ENCODE measurements around the gene LDLRAD3. TPM values are rescaled to one million over a fixed set of nuclear protein-coding genes. Genes with fewer than 3 reads are reported as not detected.
"Not testable (repeated sequence)": the region's sequence is repeated elsewhere in the genome, so short reads cannot be mapped to it uniquely, and the experiment has no call there.

The LDLRAD3 gene
- total RNA-seq, 4 donors from 2014 or later: 19.4 to 49.5 (median 31.0) TPM

DNA sequence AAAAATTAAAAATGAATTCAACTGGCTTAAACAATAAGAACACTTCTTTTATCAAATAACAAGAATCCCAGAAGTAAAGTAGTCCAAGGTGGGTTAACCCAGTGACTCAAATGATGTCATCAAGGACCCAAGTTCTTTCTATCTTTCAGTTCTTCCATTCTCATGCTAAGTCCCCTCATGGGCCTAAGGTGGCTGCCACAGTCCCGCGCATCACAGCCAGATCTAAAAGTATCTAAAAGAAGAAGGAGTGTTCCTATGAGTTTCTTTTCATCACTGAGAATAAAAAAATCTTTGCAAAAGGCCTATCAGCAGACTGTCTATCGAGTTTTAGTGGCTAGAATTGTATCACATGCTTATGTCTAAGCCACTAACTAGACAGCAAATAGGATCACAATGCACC lies 37.2 kb upstream of the LDLRAD3 start:
- no peaks in the 10 kb centered on the region for H3K27me3 ChIP-seq
- 77 to 87% methylated on average over 3 of the region's 3 CpGs for WGBS, 2 donors
- no peak for DNase-seq (ENCODE audit: low spot score in 2 of 2)
- H3K9me3 ChIP-seq: peaks cover 0 to 19% (median 0%) of the 10 kb centered on the region in 4 donors
- peak overlapping the region in 2 of 4 donors; percentile 76 to 83 for H3K27ac ChIP-seq
- peaks cover 0 to 48% (median 12%) of the 10 kb centered on the region in 4 donors for H3K4me1 ChIP-seq
- TF ChIP-seq, protein P1, sequence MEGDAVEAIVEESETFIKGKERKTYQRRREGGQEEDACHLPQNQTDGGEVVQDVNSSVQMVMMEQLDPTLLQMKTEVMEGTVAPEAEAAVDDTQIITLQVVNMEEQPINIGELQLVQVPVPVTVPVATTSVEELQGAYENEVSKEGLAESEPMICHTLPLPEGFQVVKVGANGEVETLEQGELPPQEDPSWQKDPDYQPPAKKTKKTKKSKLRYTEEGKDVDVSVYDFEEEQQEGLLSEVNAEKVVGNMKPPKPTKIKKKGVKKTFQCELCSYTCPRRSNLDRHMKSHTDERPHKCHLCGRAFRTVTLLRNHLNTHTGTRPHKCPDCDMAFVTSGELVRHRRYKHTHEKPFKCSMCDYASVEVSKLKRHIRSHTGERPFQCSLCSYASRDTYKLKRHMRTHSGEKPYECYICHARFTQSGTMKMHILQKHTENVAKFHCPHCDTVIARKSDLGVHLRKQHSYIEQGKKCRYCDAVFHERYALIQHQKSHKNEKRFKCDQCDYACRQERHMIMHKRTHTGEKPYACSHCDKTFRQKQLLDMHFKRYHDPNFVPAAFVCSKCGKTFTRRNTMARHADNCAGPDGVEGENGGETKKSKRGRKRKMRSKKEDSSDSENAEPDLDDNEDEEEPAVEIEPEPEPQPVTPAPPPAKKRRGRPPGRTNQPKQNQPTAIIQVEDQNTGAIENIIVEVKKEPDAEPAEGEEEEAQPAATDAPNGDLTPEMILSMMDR (IDR thresholded peaks at IDR 0.05): no peak
- TF ChIP-seq EP300 (IDR thresholded peaks at IDR 0.05) (no peak), POLR2A (IDR thresholded peaks at IDR 0.05) (no peak)
- no peak overlapping the region for H3K4me3 ChIP-seq
- no peaks in the 10 kb centered on the region for H3K36me3 ChIP-seq

DNA sequence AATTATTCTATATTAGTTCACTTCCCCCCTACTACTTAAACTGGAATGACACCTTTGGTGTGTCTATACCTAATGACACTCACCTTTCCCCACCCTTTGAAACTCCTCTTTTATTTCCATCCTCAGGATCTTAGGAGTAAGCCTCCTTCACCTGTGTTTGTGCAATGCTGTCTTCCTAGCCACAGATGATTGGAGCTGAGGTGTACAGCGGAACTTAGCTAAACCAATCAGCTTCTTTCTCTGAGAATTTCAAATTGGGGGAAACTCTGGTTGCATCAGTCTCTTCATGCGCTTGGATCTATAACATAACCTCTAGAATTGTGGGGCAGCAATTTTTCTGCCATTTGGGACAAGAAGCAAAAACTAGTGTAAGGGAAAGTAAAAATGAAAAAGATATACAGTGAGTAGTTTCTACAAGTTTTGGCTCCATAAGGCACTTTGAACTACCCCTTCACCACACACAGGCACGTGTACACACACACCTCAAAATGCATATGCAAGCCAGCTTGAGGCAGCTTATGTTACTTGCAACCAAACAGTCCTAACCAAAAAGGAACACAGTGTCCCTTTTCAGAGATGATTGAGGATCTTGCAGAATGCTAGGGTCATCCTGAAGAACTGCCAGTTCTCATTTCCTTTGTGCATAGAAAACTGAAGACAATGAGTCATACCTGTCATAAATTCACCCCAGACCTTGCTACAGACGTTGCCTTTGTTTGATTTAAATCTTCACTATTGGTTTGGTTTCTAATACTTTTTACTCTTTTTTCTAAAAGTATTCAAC lies 36.0 kb upstream of the LDLRAD3 start:
- DNase-seq (ENCODE audit: low spot score in 2 of 2): peak in 1 of 2 donors; percentile 70
- Histone ChIP-seq H3K27ac (peak overlapping the region in 2 of 4 donors; percentile 80 to 83), H3K4me3 (no peak overlapping the region), H3K4me1 (peaks cover 0 to 51% (median 12%) of the 10 kb centered on the region in 4 donors), H3K36me3 (no peaks in the 10 kb centered on the region), H3K9me3 (peaks cover 0 to 8% (median 0%) of the 10 kb centered on the region in 4 donors), H3K27me3 (no peaks in the 10 kb centered on the region)
- WGBS, 2 donors: 47 to 53% methylated on average over 4 of the region's 4 CpGs
- no peak for TF ChIP-seq POLR2A (IDR thresholded peaks at IDR 0.05)
- TF ChIP-seq EP300 (IDR thresholded peaks at IDR 0.05): peak; percentile 25 to 93

DNA sequence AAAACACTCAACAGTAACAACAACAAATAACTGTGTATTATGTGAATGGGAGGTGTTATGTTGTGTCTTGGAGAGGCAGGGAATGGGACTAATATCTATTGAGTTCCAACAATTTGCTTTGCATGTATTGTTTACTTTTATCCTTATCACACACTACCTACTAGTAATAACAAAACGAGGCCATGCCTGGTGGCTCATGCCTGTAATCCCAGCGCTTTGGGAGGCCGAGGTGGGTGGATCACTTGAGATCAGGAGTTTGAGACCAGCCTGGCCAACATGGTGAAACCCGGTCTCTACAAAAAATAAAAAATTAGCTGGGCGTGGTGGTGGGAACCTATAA lies 35.5 kb upstream of the LDLRAD3 start:
- not testable (repeated sequence) for H3K27me3 ChIP-seq; H3K9me3 ChIP-seq; H3K36me3 ChIP-seq; DNase-seq (ENCODE audit: low spot score in 2 of 2); H3K4me3 ChIP-seq
- 92 to 93% methylated on average over 5 of the region's 5 CpGs for WGBS, 2 donors
- Histone ChIP-seq H3K27ac (peak overlapping the region in 2 of 4 donors; percentile 80 to 83), H3K4me1 (peaks cover 0 to 51% (median 12%) of the 10 kb centered on the region in 4 donors)

DNA sequence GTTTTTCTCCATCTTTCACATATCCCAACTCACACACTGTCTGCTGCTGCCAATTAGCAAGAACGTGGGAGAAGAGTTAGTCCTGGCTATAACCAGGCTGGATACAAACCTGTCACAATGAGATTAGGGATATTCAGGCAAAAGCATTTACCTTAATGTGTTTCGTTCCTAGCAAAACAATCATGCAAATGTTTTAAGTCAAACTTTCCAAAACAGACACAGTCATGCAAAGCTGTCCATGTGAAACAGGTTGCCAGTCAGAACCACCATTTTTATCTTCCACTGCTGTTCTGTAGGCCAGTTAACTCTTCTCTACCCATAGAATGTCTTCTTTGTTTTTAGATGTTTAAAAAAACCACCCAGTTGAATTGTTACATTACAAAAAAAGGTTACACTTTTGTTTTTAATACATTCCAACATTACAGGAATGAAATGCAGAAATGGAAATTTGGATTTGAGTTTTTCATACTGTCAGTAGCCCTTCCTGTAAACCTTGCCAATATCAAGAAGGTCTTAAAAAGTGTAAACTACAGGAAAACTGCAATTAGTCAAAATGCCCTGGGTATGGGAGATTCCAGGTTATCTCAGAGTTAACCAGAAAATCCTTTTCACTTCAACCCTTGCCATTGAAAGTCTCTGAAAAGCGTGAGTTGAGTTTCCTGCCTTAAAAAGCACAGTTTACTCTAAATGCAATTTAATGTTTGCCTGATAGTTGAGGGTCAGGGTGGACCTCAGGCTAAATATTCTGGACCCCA lies 34.2 kb upstream of the LDLRAD3 start:
- Histone ChIP-seq H3K27me3 (no peaks in the 10 kb centered on the region), H3K36me3 (no peaks in the 10 kb centered on the region), H3K9me3 (no peaks in the 10 kb centered on the region), H3K27ac (peak overlapping the region in 2 of 4 donors; percentile 20 to 83), H3K4me3 (no peak overlapping the region), H3K4me1 (peaks cover 0 to 51% (median 12%) of the 10 kb centered on the region in 4 donors)
- whole genome bisulfite sequencing, 2 donors: 52 to 58% methylated on average over 3 of the region's 3 CpGs
- DNase-seq (ENCODE audit: low spot score in 2 of 2): no peak
- TF ChIP-seq, protein P1 (IDR thresholded peaks at IDR 0.05): no peak
- TF ChIP-seq EP300 (IDR thresholded peaks at IDR 0.05) (no peak), POLR2A (IDR thresholded peaks at IDR 0.05) (no peak)

DNA sequence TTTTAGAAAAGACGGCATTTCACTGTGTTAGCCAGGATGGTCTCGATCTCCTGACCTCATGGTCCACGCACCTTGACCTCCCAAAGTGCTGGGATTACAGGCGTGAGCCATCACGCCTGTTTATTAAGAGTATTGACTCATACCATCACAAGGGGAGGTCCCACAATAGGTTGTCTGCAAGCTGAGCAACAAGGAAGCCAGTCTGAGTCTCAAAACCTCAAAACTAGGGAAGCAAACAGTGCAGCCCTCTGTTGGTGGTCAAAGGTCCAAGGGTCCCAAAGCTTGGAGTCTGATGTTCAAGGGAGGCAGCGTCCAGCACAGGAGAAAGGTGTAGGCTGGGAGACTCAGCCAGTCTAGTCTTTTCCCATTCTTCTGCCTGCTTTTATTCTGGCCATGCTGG lies 32.8 kb upstream of the LDLRAD3 start:
- Histone ChIP-seq H3K9me3 (no peaks in the 10 kb centered on the region), H3K27me3 (no peaks in the 10 kb centered on the region), H3K4me1 (peaks cover 0 to 41% (median 10%) of the 10 kb centered on the region in 4 donors), H3K36me3 (no peaks in the 10 kb centered on the region), H3K4me3 (no peak overlapping the region), H3K27ac (no peak overlapping the region)
- 87 to 91% methylated on average over 6 of the region's 6 CpGs for WGBS, 2 donors
- DNase-seq (ENCODE audit: low spot score in 2 of 2): no peak
- TF ChIP-seq, protein P1 (IDR thresholded peaks at IDR 0.05): no peak
- TF ChIP-seq EP300 (IDR thresholded peaks at IDR 0.05) (no peak), POLR2A (IDR thresholded peaks at IDR 0.05) (no peak)
